Glutamatergic neuron (in vitro differentiated cells): ENCODE measurements around the gene OR11L1. TPM values are rescaled to one million over a fixed set of nuclear protein-coding genes. Genes with fewer than 3 reads are reported as not detected.

Experiments
- DNase-seq: peaks from one replicate; pipeline ENCODE4 v3.0.0; 2022
- H3K27ac Mint-ChIP-seq: one replicate; pipeline ENCODE4 v1.8.0; 2020; ENCODE audit warnings: mild to moderate bottlenecking, mixed read lengths, inconsistent platforms; ENCODE audit not compliant: unreplicated experiment
- H3K27me3 Mint-ChIP-seq: one replicate; pipeline ENCODE4 v1.8.0; 2020; ENCODE audit warnings: mild to moderate bottlenecking, moderate library complexity, mixed read lengths, inconsistent platforms; ENCODE audit not compliant: unreplicated experiment
- H3K36me3 Mint-ChIP-seq: one replicate; pipeline ENCODE4 v1.8.0; 2020; ENCODE audit warnings: mild to moderate bottlenecking, mixed read lengths, inconsistent platforms; ENCODE audit not compliant: unreplicated experiment
- H3K4me1 Mint-ChIP-seq: one replicate; pipeline ENCODE4 v1.8.0; 2020; ENCODE audit warnings: mild to moderate bottlenecking, low read depth, mixed read lengths, inconsistent platforms; ENCODE audit not compliant: unreplicated experiment
- H3K4me3 Mint-ChIP-seq: one replicate; pipeline ENCODE4 v1.8.0; 2020; ENCODE audit warnings: mild to moderate bottlenecking, mixed read lengths, inconsistent platforms; ENCODE audit not compliant: unreplicated experiment
- H3K9me3 Mint-ChIP-seq: one replicate; pipeline ENCODE4 v1.8.0; 2020; ENCODE audit warnings: mild to moderate bottlenecking, moderate library complexity, mixed read lengths, inconsistent platforms; ENCODE audit not compliant: unreplicated experiment
- total RNA-seq: library from RNA; stranded (reverse); fragmentation: NEBNext Ultra II Directional; extraction: Animal tissue kit (Norgen Biotek cat#: 25700); gene quantifications from one replicate; pipeline ENCODE4 v1.2.1, GENCODE V29; 2021; ENCODE audit not compliant: unreplicated experiment
- TF ChIP-seq, protein P1 (sequence below): fragments of 200-600 bp; sonication (generic); IDR thresholded peaks from one replicate; pipeline ENCODE4 v1.5.0; 2021; ENCODE audit not compliant: partially characterized antibody, unreplicated experiment

The OR11L1 gene
- total RNA-seq, 1 donor from 2014 or later, result not detected

- H3K27ac Mint-ChIP-seq, result no peak within 1 kb of the TSS
- no peak for DNase-seq
- peaks cover 2% of the 10 kb centered on the region for H3K27me3 Mint-ChIP-seq
- no peak within 1 kb of the TSS for H3K4me3 Mint-ChIP-seq
- H3K4me1 Mint-ChIP-seq, result no peaks in the 10 kb centered on the region
- TF ChIP-seq, protein P1, sequence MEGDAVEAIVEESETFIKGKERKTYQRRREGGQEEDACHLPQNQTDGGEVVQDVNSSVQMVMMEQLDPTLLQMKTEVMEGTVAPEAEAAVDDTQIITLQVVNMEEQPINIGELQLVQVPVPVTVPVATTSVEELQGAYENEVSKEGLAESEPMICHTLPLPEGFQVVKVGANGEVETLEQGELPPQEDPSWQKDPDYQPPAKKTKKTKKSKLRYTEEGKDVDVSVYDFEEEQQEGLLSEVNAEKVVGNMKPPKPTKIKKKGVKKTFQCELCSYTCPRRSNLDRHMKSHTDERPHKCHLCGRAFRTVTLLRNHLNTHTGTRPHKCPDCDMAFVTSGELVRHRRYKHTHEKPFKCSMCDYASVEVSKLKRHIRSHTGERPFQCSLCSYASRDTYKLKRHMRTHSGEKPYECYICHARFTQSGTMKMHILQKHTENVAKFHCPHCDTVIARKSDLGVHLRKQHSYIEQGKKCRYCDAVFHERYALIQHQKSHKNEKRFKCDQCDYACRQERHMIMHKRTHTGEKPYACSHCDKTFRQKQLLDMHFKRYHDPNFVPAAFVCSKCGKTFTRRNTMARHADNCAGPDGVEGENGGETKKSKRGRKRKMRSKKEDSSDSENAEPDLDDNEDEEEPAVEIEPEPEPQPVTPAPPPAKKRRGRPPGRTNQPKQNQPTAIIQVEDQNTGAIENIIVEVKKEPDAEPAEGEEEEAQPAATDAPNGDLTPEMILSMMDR, result no peak
- H3K36me3 Mint-ChIP-seq, result no peaks in the 10 kb centered on the region
- H3K9me3 Mint-ChIP-seq, result peaks cover 2% of the 10 kb centered on the region
These were observed 17.7 kb downstream of the OR11L1 start, which contains the start of gene OR14A16 for GRCh38 chr1:247824023-247824422. Gene OR14A16 (minus strand): TSS chr1:247824119. CDS start chr1:247815729, 8,390 bp downstream.

- TF ChIP-seq, protein P1, result no peak
- H3K4me3 Mint-ChIP-seq, result no peak overlapping the region
- DNase-seq, result no peak
- peaks cover 2% of the 10 kb centered on the region for H3K27me3 Mint-ChIP-seq
- peaks cover 2% of the 10 kb centered on the region for H3K9me3 Mint-ChIP-seq
- no peaks in the 10 kb centered on the region for H3K36me3 Mint-ChIP-seq
- no peak overlapping the region for H3K27ac Mint-ChIP-seq
- peaks cover 3% of the 10 kb centered on the region for H3K4me1 Mint-ChIP-seq
These were observed 19.6 kb downstream of the OR11L1 start for GRCh38 chr1:247822060-247822459.

DNA sequence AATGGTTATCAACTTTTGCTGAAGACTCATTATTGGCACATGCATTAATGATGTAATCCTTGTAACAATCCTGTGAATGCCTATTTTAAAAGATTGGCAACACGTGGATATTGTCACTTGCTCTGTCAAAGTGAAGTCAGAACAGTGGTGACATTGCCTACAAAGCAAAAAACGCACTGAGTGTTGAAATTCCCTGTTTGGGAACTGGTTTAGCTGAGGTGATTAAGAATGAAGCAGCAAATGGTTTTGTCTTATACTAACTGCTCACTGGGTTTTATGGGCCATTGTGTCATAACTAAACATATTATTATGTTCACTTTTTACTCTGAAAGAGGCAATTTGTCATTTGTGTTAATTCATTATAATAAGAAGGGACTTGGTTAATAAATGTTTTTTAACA, 29.1 kb downstream of the OR11L1 start:
- H3K9me3 Mint-ChIP-seq, result no peaks in the 10 kb centered on the region
- H3K27ac Mint-ChIP-seq, result no peak overlapping the region
- no peaks in the 10 kb centered on the region for H3K27me3 Mint-ChIP-seq
- H3K4me1 Mint-ChIP-seq, result peaks cover 3% of the 10 kb centered on the region
- no peak overlapping the region for H3K4me3 Mint-ChIP-seq
- TF ChIP-seq, protein P1, result no peak
- DNase-seq, result no peak
- no peaks in the 10 kb centered on the region for H3K36me3 Mint-ChIP-seq

DNA sequence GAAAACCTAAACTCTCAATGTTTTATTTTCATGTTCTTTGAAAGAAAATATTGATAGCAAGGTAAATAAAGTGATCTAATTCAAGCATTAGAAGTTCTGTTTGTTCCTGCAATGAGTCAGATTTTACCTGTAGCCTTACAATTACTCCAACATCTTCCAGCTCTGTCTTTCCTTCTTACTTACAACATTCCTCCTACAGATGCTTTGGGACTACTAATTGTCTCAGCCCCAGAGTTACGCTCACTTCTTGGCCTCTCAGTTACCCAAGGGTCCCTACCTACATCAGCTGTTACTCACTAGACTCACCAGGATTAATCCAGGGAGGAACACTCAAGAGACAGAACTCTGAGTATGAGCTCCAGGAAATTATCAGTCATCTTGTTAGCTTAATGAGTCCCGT, 44.2 kb downstream of the OR11L1 start:
- Mint-ChIP-seq H3K27me3 (no peaks in the 10 kb centered on the region), H3K36me3 (no peaks in the 10 kb centered on the region), H3K4me1 (no peaks in the 10 kb centered on the region), H3K4me3 (no peak overlapping the region), H3K9me3 (peaks cover 2% of the 10 kb centered on the region), H3K27ac (no peak overlapping the region)
- TF ChIP-seq, protein P1, result no peak
- no peak for DNase-seq

Other genes starting within 250 kb of the OR11L1 start
- not detected for gene OR2G3, start 236.3 kb downstream of the OR11L1 start, total RNA-seq
- gene OR13G1, start 162.2 kb downstream of the OR11L1 start, total RNA-seq, result not detected
- not detected for gene OR6F1, start 125.2 kb downstream of the OR11L1 start, total RNA-seq
- not detected for gene OR14K1, start 103.3 kb downstream of the OR11L1 start, total RNA-seq
- gene OR14A2, start 93.8 kb downstream of the OR11L1 start, total RNA-seq, result not detected
- not detected for gene OR1C1, start 81.3 kb downstream of the OR11L1 start, total RNA-seq
- gene OR14A16, start 17.8 kb downstream of the OR11L1 start, total RNA-seq, result not detected
- 5.2 TPM for gene TRIM58, start 15.3 kb upstream of the OR11L1 start, total RNA-seq
- 1.8 TPM for gene OR2W3, start 53.7 kb upstream of the OR11L1 start, total RNA-seq
- gene OR2T8, start 78.4 kb upstream of the OR11L1 start, total RNA-seq, result not detected
- gene OR2AJ1, start 83.0 kb upstream of the OR11L1 start, total RNA-seq, result not detected
- gene OR2L8, start 107.0 kb upstream of the OR11L1 start, total RNA-seq, result 0.61 TPM
- gene OR2AK2, start 123.3 kb upstream of the OR11L1 start, total RNA-seq, result 0.49 TPM
- gene OR2L5, start 171.8 kb upstream of the OR11L1 start, total RNA-seq, result 0.22 TPM
- gene OR2L2, start 188.2 kb upstream of the OR11L1 start, total RNA-seq, result 0.25 TPM
- gene OR2L3, start 204.9 kb upstream of the OR11L1 start, total RNA-seq, result 0.15 TPM